Embryonic facial prominence (tissue), 1 donor: ENCODE measurements around the gene MAGED4B.
"Not testable (repeated sequence)": the region's sequence is repeated elsewhere in the genome, so short reads cannot be mapped to it uniquely, and the experiment has no call there.

Experiments
- DNase-seq: peaks from one replicate; pipeline ENCODE4 v3.0.0-alpha.2; 2016; ENCODE audit errors: extremely low spot score

MAGED4B gene

GRCh38 chrX:52068666-52069640 lies at the start of gene MAGED4B:
Gene MAGED4B (minus strand): TSS chrX:52069183. CDS start chrX:52068172, 1,011 bp downstream.
- DNase-seq = not testable (repeated sequence)

- DNase-seq = no peak
These were observed 49.3 kb upstream of the MAGED4B start for GRCh38 chrX:52118262-52118661.

GRCh38 chrX:52082578-52082977 lies 13.6 kb upstream of the MAGED4B start:
- DNase-seq = no peak

GRCh38 chrX:52078131-52078530 lies 9.1 kb upstream of the MAGED4B start:
- no peak for DNase-seq

- not testable (repeated sequence) for DNase-seq
These were observed 26.7 kb downstream of the MAGED4B start for GRCh38 chrX:52042288-52042687.

- DNase-seq = no peak
These were observed 34.8 kb downstream of the MAGED4B start for GRCh38 chrX:52034211-52034610.

- DNase-seq = no peak
These were observed 37.6 kb downstream of the MAGED4B start for GRCh38 chrX:52031371-52031770.

GRCh38 chrX:52015794-52016193 lies 53.2 kb downstream of the MAGED4B start:
- DNase-seq = no peak
